ENCODE data around the gene SYT11. TPM values are rescaled to one million over a fixed set of nuclear protein-coding genes. Genes with fewer than 3 reads are reported as not detected.

Gene SYT11
- total and polyA plus RNA-seq, 9 of the 15 experiments (the other 6 are each of a cell fraction or from before 2014, with no cell fraction given), result 0.05 to 0.18 (median 0.11) TPM

DNA sequence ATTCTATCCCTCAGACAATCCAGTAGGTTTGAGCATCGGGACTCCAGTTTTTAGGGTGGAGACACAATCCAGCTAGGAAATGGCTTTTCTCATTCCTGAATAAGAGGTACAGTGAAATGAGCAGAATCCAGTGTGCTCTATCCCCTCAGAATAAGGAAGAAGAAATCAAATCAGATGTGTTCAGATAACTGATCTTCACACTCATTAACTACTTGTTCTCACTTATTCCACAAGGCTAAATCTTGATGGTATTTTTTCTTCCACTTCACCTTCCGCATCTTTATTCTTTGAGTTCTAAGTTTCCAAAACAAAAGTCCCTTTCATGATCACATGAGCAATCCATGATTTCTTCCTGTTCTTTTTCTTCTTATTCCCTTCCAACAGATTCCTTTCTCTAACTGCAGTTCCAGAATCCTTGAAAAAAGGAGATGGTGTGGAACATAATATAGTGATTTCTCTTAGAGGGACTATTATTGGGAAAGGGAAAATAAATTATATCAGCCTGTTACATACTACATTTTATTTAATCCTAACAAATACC lies 1.7 kb downstream of the SYT11 start:
- Histone ChIP-seq H3K9me3 (replicated peaks; ENCODE audit: control insufficient read depth, insufficient read depth, low read depth, low read length) (no peaks in the 10 kb centered on the region), H3K4me2 (ENCODE audit: insufficient read depth, low read length) (peak overlapping the region; percentile 66), H3K4me3 (no peak overlapping the region), H3K36me3 (ENCODE audit: control insufficient read depth, insufficient read depth, low read length) (no peaks in the 10 kb centered on the region), H3K27me3 (ENCODE audit: control insufficient read depth in 2 of 2, insufficient read depth in 2 of 2, low read length in 2 of 2) (no peaks in the 10 kb centered on the region), H3K27ac (ENCODE audit: extremely low read depth, low read depth, low read length) (peak overlapping the region; percentile 46; the same call in 2 of the 3 replicates), H4K20me1 (replicated peaks; ENCODE audit: control insufficient read depth, insufficient read depth, low read length) (no peaks in the 10 kb centered on the region; the same call in 1 of the 2 replicates), H3K9me1 (ENCODE audit: control insufficient read depth, insufficient read depth, low read length) (no peaks in the 10 kb centered on the region), H3K79me2 (ENCODE audit: control insufficient read depth, insufficient read depth, low read length) (peaks cover 14% of the 10 kb centered on the region), H2AFZ (ENCODE audit: low read depth, low read length) (peak overlapping the region; percentile 73), H3K4me1 (replicated peaks in 1 of 2; ENCODE audit: control insufficient read depth in 2 of 2, insufficient read depth in 2 of 2, low read length in 2 of 2) (peaks cover 10 to 14% of the 10 kb centered on the region in 2 experiments; a peak in 4 of 5 replicates), H3K9ac (ENCODE audit: insufficient read depth in 1 of 2, low read depth in 2 of 2, low read length in 2 of 2) (peak overlapping the region in 1 of 2 experiments; percentile 63; a peak in 3 of 4 replicates)
- WGBS (ENCODE audit: insufficient coverage, low coverage, missing lambda C conversion rate), result 72% methylated on average over 2 of the region's 2 CpGs
- ATAC-seq (no peak), FAIRE-seq (no peak), DNase-seq (ENCODE audit: extremely low read depth in 1 of 4, low spot score in 3 of 4) (no peak)
- TF ChIP-seq, protein P1, sequence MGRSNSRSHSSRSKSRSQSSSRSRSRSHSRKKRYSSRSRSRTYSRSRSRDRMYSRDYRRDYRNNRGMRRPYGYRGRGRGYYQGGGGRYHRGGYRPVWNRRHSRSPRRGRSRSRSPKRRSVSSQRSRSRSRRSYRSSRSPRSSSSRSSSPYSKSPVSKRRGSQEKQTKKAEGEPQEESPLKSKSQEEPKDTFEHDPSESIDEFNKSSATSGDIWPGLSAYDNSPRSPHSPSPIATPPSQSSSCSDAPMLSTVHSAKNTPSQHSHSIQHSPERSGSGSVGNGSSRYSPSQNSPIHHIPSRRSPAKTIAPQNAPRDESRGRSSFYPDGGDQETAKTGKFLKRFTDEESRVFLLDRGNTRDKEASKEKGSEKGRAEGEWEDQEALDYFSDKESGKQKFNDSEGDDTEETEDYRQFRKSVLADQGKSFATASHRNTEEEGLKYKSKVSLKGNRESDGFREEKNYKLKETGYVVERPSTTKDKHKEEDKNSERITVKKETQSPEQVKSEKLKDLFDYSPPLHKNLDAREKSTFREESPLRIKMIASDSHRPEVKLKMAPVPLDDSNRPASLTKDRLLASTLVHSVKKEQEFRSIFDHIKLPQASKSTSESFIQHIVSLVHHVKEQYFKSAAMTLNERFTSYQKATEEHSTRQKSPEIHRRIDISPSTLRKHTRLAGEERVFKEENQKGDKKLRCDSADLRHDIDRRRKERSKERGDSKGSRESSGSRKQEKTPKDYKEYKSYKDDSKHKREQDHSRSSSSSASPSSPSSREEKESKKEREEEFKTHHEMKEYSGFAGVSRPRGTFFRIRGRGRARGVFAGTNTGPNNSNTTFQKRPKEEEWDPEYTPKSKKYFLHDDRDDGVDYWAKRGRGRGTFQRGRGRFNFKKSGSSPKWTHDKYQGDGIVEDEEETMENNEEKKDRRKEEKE (IDR thresholded peaks at IDR 0.05; ENCODE audit: borderline replicate concordance in 1 of 2, control insufficient read depth in 1 of 2, low read depth in 2 of 2, low read length in 1 of 2), result no peak
- TF ChIP-seq EP400 (IDR thresholded peaks at IDR 0.05) (0 out of 2 replicates have a peak, but pooled peaks have one; percentile 1), MYNN (IDR thresholded peaks at IDR 0.05) (0 out of 2 replicates have a peak, but pooled peaks have one; percentile 34), MYNN (CRISPR knock-in tag; IDR thresholded peaks at IDR 0.05) (no peak)
- in situ Hi-C loops (cut with MboI) (no loop called here), intact Hi-C loops (cut with micrococcal nuclease) (no loop called here)
- ChIA-PET CTCF (ENCODE audit: low intra/inter-chr PET ratio) (interaction anchor here (0.6 kb wide), 1 partner anchor 129 kb away, joined by 3 read pairs; no protein-coding TSS in a partner anchor), POLR2A (interaction anchor here (0.8 kb wide), 1 partner anchor 22 kb away, joined by 3 read pairs; no protein-coding TSS in a partner anchor)
- no TSS peak for BruUV-seq (replicated peaks)
